ENCODE results near the gene CLDN20. TPM values are rescaled to one million over a fixed set of nuclear protein-coding genes. Genes with fewer than 3 reads are reported as not detected.
"Not testable (repeated sequence)": the region's sequence is repeated elsewhere in the genome, so short reads cannot be mapped to it uniquely, and the experiment has no call there.

CLDN20 gene
- total RNA-seq (ENCODE audit: insufficient read depth, low replicate concordance) = 2.2 TPM

GRCh38 chr6:155263373-155264063, at the start of gene CLDN20:
CLDN20 (plus strand) TSS chr6:155264013; CDS start chr6:155275720, 11,707 bp downstream.
- peak; percentile 67 for DNase-seq (ENCODE audit: low spot score)

GRCh38 chr6:155215906-155216305, 47.9 kb upstream of the CLDN20 start:
- no peak for DNase-seq (ENCODE audit: low spot score)

- no peak for DNase-seq (ENCODE audit: low spot score)
Observed at GRCh38 chr6:155216312-155217046, 47.3 kb upstream of the CLDN20 start.

- not testable (repeated sequence) for DNase-seq (ENCODE audit: low spot score)
Observed at GRCh38 chr6:155218711-155219110, 45.1 kb upstream of the CLDN20 start.

GRCh38 chr6:155219299-155219698, 44.5 kb upstream of the CLDN20 start:
- no peak for DNase-seq (ENCODE audit: low spot score)

GRCh38 chr6:155219858-155220301, 43.9 kb upstream of the CLDN20 start:
- no peak for DNase-seq (ENCODE audit: low spot score)

- DNase-seq (ENCODE audit: low spot score) = no peak
Observed at GRCh38 chr6:155221086-155221485, 42.7 kb upstream of the CLDN20 start.

GRCh38 chr6:155222506-155222905, 41.3 kb upstream of the CLDN20 start:
- no peak for DNase-seq (ENCODE audit: low spot score)

- DNase-seq (ENCODE audit: low spot score) = no peak
Observed at GRCh38 chr6:155223646-155224451, 40.0 kb upstream of the CLDN20 start.

GRCh38 chr6:155224618-155225017, 39.2 kb upstream of the CLDN20 start:
- no peak for DNase-seq (ENCODE audit: low spot score)

GRCh38 chr6:155227046-155227445, 36.8 kb upstream of the CLDN20 start:
- no peak for DNase-seq (ENCODE audit: low spot score)

- peak; percentile 88 for DNase-seq (ENCODE audit: low spot score)
Observed at GRCh38 chr6:155228546-155229166, 35.2 kb upstream of the CLDN20 start.

- not testable (repeated sequence) for DNase-seq (ENCODE audit: low spot score)
Observed at GRCh38 chr6:155230975-155231374, 32.8 kb upstream of the CLDN20 start.

- no peak for DNase-seq (ENCODE audit: low spot score)
Observed at GRCh38 chr6:155232848-155233247, 31.0 kb upstream of the CLDN20 start.

GRCh38 chr6:155234167-155234566, 29.6 kb upstream of the CLDN20 start:
- no peak for DNase-seq (ENCODE audit: low spot score)

- no peak for DNase-seq (ENCODE audit: low spot score)
Observed at GRCh38 chr6:155234687-155235086, 29.1 kb upstream of the CLDN20 start.

GRCh38 chr6:155235087-155235486, 28.7 kb upstream of the CLDN20 start:
- DNase-seq (ENCODE audit: low spot score) = peak; percentile 44

GRCh38 chr6:155237613-155238012, 26.2 kb upstream of the CLDN20 start:
- no peak for DNase-seq (ENCODE audit: low spot score)

- DNase-seq (ENCODE audit: low spot score) = no peak
Observed at GRCh38 chr6:155240905-155241600, 22.8 kb upstream of the CLDN20 start.

GRCh38 chr6:155241966-155242365, 21.8 kb upstream of the CLDN20 start:
- no peak for DNase-seq (ENCODE audit: low spot score)

- peak; percentile 59 for DNase-seq (ENCODE audit: low spot score)
Observed at GRCh38 chr6:155244434-155244833, 19.4 kb upstream of the CLDN20 start.
